GM19397 (cell line): ENCODE measurements around the gene TPO.
"Not testable (repeated sequence)": the region's sequence is repeated elsewhere in the genome, so short reads cannot be mapped to it uniquely, and the experiment has no call there.

Experiments
- ATAC-seq: cut with Tn5 transposase; IDR thresholded peaks from one replicate; pipeline ENCODE4 v1.9.1; 2021; ENCODE audit warnings: mild to moderate bottlenecking, moderate library complexity; ENCODE audit not compliant: unreplicated experiment

Gene TPO

GRCh38 chr2:1482253-1482675, 69.0 kb downstream of the TPO start:
- ATAC-seq, result no peak

GRCh38 chr2:1482981-1483380, 69.7 kb downstream of the TPO start:
- ATAC-seq, result no peak

GRCh38 chr2:1483551-1483950, 70.3 kb downstream of the TPO start:
- no peak for ATAC-seq

DNA sequence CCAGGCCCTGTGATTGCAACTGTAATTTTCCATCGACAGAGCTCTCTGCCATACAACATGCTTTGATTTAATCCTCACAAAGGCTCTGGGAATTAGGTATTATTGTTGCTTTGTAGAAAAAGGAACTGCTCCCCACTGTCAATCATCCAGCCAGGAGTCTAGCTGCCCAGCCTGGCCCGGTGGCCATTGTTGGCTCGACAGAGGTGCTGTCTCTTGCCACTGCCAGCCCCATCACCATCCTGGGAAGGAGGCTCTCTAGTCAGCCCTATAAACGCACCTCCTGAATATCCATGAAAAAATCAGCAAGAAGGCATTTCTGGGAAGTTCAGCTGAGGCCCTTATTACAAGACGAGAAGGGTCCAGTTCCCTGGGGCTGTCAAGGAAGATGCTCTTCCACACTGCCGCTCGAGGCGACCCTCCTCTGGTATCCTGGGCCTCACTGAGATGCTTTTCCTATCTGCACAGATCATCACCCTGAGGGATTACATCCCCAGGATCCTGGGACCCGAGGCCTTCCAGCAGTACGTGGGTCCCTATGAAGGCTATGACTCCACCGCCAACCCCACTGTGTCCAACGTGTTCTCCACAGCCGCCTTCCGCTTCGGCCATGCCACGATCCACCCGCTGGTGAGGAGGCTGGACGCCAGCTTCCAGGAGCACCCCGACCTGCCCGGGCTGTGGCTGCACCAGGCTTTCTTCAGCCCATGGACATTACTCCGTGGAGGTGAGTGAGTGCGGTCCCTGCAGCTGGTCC, 71.0 kb downstream of the TPO start:
- ATAC-seq, result no peak

DNA sequence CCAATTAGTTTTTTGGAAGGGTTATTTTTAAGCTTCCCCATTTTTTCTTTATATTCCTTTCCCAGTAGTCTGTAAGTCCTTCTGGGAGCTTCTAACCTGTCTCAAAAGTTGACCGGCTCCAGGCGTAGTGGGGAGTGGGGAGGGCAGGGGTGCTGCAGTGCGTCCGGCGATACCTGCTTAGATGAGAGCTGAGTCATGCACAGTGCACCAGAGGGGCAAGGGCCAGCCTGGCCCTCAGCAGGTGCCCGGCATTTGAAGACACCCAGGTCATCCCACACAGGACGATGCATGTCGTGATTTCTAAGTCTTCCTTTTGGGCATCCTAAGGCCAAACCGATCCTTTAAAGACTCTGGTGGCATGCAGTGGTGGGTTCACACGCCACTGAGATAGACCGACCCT, 73.4 kb downstream of the TPO start:
- no peak for ATAC-seq

- no peak for ATAC-seq
Observed at GRCh38 chr2:1487758-1488157, 74.5 kb downstream of the TPO start.

GRCh38 chr2:1488181-1488671, 75.0 kb downstream of the TPO start:
- ATAC-seq, result no peak

DNA sequence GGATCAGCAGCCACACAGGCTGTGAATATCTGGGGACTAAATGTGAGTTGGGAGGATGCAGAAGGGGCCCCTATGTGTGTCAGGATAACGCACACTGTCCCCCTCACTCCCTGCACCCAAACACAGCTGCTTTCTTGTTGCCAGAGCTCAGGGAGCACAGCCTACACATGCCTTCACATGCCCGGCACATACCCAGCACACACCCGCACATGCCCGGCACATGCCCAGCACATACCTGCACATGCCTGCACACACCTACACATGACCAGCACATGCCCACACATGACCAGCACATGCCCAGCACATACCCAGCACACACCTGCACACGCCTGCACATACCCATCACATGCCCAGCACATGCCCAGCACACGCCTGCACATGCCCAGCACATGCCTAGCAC, 75.6 kb downstream of the TPO start:
- no peak for ATAC-seq

DNA sequence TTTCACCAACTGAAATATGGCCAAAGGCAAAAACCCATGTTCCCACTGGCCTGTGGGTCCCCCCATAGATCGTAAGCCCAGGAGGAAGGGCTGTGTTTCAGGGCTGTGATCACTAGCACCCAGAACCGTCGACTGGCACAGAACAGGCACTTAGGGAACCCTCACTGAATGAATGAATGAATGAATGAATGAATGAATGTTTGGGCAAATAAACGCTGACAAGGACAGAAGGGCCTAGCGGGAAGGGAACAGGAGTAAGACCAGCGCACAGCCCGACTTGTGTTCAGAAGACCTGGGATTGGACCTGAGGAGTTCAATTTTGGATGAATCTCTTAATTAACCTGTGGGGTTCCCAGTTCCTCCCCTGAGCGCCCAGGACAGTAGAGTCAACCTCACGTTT, 76.2 kb downstream of the TPO start:
- no peak for ATAC-seq

DNA sequence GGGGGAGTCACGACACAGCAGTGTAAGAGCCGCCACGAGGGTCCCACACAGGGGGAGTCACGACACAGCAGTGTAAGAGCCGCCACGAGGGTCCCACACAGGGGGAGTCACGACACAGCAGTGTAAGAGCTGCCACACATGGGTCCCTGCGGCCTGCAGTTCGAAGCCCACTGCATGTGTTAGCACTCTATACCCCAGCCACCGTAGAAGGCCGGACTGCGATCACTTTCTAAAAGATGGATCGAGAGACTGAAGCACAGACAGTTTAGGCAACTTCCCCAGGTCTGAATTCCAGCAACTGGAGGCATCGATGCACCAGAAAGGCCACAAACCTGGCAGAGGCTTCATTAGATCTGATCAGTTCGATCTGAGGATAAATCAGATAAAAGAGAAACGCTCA, 77.1 kb downstream of the TPO start:
- not testable (repeated sequence) for ATAC-seq

DNA sequence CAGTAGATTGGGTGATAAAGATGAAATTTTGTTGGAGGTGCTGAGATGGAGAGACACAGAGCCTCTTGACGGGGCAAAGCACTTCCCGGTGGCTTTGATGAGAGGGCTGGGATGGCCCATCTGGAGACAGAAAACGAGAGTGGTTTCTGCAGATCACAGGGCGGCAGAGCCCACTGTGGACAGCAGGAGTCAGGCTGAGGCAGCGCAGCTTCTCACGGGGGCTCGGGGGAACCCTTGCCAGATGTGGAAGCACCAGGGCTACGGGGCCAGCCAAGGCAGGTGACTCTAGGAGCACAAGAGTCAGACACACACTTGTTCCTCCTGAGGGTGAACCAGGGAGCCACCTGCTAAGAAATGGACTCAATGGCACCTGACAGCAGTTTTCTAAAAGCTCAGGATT, 78.5 kb downstream of the TPO start:
- no peak for ATAC-seq

GRCh38 chr2:1492231-1492630, 79.0 kb downstream of the TPO start:
- not testable (repeated sequence) for ATAC-seq

GRCh38 chr2:1492711-1493430, 79.6 kb downstream of the TPO start:
- no peak for ATAC-seq

DNA sequence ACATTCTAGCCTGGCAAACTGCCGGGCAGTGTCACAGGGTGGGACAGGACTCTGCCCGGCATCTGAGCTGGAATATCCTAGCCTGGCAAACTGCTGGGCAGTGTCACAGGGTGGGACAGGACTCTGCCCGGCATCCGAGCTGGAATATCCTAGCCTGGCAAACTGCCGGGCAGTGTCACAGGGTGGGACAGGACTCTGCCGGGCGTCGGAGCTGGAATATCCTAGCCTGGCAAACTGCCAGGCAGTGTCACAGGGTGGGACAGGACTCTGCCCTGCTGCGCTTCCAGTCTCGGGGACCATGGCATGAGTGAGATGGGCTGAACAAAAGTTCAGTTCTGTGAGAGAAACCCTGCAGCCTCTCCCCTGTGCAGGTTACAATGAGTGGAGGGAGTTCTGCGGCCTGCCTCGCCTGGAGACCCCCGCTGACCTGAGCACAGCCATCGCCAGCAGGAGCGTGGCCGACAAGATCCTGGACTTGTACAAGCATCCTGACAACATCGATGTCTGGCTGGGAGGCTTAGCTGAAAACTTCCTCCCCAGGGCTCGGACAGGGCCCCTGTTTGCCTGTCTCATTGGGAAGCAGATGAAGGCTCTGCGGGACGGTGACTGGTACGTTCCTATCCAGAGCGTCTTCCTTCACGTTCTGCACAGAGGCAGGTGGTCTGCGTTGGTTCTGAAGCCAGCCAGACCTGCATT, 80.3 kb downstream of the TPO start:
- no peak for ATAC-seq

DNA sequence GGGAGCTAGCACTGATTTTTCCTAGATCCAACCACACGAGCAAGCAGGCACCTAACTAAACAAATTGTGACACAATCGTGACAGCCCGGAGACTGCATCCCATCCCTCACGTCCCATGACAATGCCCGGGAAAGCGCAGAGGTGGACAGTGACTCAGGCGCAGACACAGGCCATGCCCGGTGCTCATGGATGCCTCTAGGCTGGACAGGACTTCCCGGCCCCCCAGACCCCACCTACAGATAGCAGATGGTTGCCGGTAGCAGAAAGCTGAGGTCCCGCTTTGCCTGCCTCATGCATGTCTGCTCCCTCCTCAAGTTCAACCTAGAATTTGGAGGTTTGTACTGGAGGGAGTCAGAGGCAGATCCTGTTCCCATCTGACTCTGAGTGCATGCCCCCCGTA, 81.0 kb downstream of the TPO start:
- no peak for ATAC-seq

DNA sequence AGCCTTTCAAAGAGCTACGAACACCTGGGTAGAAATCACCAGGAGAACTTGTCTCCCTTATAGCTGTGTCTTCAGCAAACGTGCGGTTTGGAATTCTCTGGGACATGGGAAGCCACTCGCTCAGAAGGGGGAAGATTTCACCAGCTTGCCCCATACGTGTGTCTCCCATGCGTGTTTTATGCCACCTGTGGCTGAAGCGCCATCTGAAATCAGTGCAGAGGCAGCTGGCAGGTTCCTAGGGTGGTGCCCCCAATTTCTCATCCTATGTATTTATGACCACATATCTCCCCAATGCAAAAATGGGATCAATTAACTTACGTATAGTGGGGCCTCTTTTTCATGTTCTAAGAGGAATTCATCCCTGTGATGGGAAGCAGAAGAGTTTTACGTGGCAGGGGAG, 81.6 kb downstream of the TPO start:
- ATAC-seq, result no peak

GRCh38 chr2:1495676-1496358, 82.6 kb downstream of the TPO start:
- ATAC-seq, result no peak

DNA sequence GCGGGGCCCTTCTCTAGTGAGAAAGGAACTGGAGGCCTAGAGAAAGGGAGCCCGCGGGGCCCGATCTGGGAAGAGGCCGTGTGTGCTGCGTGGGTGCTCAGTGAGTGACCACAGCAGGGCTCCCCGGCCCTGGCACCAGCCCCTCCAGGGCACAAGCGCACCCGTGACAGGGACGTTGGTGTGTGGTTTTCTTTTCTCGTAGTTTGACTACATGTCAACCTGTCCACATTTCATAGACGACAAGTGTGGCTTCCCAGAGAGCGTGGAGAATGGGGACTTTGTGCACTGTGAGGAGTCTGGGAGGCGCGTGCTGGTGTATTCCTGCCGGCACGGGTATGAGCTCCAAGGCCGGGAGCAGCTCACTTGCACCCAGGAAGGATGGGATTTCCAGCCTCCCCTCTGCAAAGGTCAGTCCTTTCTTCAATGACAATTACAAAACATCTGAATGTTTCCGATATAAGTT, 83.1 kb downstream of the TPO start:
- no peak for ATAC-seq

- ATAC-seq, result no peak
Observed at GRCh38 chr2:1497122-1497611, 83.9 kb downstream of the TPO start.

DNA sequence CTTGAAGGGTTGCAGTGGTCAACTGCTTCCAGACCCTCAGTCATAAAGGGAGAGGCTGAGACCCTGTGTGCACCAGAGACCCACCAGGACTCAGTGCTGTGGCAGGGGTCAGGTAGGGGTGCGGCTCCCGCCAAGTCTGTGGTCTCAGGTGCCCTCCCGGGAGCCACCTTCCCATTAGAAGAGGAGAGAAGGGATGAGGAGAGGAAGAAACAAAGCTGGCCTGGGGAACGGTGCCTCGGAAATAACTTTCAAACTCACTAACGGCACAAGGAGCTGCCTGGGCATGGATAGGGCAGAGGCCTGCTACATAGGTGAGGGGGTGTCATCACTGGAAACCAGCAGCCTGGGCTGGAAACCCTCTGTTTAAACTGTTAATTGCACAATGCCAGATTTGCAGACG, 84.9 kb downstream of the TPO start:
- no peak for ATAC-seq
